NK-92 (cell line): ENCODE results near the gene SP8.
"Not testable (repeated sequence)": the region's sequence is repeated elsewhere in the genome, so short reads cannot be mapped to it uniquely, and the experiment has no call there.

ENCODE experiments used
- DNase-seq: peaks from one replicate; lab custom pipeline; 2025; ENCODE audit not compliant: unreplicated experiment; lab: John Stamatoyannopoulos, UW

SP8 gene

DNA sequence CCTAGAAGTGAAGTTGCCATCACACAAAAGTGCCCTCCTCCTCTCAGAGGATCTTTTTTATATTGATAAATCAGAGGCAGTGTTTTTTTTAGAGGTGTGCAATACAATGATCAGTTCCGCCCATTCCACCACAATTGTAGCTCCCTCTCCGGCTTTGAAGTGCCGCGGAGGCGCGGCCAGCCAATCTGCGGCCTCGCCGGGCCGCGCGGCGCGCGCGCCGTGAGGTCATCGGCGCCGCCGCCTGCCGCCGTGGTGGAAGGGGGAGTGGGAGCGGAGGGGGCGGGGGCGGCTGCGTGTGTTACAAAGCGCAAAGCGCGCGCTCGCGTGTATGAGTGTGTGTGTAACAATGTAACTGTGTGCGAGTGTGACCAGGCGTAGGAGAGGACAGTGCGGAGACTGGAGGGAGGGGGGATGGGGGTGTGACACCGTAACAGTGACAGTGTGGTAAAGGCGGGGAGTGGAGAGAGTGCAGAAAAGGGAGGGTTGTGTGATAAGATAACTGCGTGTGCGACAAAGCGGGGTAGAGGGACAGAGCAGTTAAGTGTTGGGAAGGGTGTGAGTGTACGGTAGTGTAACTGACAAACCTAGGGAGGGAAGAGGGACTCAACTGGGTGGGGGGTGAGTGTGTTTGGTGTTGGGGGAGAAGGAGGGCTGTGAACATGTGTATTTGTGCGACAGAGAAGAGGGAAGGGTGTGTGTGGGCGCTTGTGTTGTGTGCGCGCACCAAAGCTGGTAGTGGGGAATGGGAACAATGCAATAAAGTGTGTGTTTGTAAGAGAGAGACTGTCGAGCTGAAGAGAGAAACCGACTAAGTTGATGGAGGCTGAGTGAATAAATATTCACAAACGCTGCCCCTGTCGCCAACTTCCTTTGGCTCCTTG is at the start of gene SP8:
TSS of gene SP8 (minus strand) at position 108 of the 881 bp plus-strand sequence. CDS start at position 20, 88 bp downstream.
- no peak for DNase-seq

DNA sequence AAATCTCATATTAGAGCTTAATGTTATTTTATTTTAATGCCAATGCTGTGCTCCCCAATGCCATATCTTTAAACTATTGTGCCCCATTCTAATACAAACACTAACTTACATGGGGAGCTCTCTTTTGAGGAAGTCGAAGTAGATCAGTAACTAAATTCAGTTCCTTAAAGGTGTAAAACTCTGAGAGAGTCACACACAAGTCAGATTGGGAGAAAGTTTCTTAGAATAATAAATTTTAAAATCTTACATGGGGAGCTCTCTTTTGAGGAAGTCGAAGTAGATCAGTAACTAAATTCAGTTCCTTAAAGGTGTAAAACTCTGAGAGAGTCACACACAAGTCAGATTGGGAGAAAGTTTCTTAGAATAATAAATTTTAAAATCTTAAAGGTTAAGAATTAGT is 49.7 kb upstream of the SP8 start:
- DNase-seq: not testable (repeated sequence)

- no peak for DNase-seq
Observed at GRCh38 chr7:20835111-20835750, 48.5 kb upstream of the SP8 start.

DNA sequence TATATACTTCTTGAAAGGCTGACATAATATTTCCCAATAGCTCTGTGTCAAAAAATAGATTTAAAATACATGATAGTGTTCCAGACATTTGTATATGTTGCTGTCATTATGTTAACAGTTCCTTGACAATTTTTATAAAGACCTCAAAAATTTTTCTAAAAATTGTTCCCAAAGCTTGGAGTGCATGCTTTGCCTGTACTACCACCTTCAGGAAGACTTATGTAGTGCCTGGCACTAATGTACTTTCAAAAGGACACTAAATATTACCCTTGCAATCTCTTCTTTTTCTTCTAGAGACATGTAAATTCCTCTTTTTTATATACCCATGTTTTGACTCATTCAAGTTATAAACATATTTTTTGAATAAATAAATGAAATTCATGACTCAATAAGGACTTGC is 48.0 kb upstream of the SP8 start:
- no peak for DNase-seq

DNA sequence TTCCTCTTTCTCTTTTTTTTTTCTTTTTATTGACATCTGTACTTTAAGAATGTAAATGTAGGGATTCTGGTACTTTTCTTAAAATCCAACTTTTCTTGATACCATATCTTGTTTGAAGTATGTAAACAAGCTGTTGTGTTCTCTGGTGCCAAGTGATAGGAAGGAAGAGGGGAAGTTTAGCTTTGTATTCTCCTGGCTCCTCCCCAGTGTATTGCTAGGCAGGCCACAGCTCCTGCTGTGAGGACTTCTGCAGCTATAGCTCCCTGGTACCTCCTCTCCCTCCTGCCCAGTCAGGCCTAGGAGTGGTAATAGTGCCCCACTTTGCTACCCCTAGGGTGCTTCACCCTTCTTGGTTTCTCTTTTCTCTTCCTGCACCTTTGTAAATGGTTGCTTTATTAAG is 45.3 kb upstream of the SP8 start:
- no peak for DNase-seq

DNA sequence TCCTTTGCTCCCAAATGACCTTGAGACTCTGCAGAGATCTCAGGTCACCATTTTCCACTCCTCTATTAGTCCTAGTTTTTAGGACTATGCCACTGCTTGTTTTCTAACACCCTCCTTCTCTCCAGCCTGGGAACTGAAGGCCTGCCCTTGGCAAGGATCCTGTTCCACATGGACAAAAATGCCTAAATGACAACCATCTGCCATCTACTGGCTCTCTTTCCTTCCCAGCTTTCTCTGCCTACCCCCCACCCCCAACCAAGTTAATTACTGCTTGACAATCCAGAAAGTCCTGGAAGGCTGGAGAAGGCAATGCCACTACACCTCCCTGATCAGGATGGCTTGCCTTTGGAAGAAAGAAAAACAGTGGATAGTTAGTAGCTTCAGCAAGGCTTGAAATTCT is 44.8 kb upstream of the SP8 start:
- DNase-seq: no peak

GRCh38 chr7:20828947-20829346 is 42.3 kb upstream of the SP8 start:
- no peak for DNase-seq

- no peak for DNase-seq
Observed at GRCh38 chr7:20827172-20827571, 40.5 kb upstream of the SP8 start.

DNA sequence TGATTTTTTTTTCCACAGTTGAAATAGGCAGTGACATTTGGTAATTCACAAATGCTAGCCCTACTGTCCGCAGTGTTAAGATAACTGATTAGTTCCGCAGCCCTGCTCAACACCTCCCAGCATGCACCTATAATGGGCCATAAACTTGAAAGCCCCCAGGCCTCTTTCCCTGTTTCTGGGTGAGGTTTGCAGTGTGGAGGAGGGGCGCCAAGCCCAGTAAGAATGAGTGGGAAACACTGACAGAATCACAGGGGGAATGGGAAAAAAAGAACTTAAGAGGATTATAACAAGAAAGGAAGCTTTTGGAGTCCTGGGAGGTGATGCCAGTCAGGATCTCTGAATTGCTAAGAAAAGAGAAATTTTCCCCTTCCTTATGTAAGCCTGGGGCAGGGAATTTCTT is 39.6 kb upstream of the SP8 start:
- no peak for DNase-seq

DNA sequence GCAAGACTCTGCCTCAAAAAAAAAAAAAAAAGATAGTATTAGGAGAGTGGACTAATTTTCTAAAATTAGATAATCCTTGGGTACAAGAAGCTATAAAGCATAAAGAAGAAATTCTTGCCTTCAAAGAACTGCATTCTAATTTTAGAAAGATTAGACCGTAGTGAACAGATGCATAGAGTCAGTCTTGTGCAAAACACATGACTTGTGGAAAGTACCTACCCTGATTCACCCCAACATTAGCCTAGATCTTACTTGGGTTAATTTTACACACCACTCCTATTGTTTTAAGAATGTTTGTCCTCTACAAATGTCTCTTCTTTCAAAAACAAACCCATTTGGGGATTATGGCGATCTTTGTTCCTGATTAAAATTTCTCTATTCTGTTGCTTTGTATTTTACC is 38.9 kb upstream of the SP8 start:
- no peak for DNase-seq

DNA sequence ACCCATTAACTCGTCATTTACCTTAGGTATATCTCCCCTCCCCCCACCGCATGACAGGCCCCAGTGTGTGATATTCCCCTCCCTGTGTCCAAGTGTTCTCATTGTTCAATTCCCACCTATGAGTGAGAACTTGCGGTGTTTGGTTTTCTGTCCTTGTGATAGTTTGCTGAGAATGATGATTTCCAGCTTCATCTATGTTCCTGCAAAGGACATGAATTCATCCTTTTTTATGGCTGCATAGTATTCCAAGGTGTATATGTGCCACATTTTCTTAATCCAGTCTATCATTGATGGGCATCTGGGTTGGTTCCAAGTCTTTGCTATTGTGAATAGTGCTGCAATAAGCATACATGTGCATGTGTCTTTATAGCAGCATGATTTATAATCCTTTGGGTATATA is 34.7 kb upstream of the SP8 start:
- not testable (repeated sequence) for DNase-seq

DNA sequence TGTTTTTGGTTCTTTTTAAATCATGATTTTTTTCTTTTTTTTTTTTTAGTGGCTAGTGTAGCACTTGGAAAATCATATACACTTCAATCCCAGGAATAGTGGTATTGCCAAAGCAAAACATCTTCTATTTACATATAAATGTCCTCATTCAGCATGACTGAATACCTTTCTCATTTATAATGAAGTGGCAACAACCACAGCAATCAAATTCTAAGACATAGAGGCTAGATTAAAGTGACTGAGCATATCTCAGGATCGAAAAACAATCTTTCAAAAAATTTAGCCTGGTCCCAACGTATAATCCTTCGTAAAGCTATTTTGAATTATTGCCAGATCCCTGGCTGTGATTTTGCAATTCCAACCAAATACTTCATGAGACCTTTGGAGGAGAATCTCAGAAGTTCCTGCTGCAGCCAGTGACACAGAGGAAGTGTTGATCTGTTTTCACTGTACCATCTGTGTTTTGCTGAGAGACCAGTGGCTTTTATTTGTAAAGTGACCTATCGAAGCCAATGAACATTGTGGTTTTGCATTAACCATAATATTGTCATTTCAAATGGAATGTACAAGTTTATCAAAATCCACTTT is 29.8 kb upstream of the SP8 start:
- DNase-seq: no peak

GRCh38 chr7:20804345-20804744 is 17.7 kb upstream of the SP8 start:
- DNase-seq: no peak

DNA sequence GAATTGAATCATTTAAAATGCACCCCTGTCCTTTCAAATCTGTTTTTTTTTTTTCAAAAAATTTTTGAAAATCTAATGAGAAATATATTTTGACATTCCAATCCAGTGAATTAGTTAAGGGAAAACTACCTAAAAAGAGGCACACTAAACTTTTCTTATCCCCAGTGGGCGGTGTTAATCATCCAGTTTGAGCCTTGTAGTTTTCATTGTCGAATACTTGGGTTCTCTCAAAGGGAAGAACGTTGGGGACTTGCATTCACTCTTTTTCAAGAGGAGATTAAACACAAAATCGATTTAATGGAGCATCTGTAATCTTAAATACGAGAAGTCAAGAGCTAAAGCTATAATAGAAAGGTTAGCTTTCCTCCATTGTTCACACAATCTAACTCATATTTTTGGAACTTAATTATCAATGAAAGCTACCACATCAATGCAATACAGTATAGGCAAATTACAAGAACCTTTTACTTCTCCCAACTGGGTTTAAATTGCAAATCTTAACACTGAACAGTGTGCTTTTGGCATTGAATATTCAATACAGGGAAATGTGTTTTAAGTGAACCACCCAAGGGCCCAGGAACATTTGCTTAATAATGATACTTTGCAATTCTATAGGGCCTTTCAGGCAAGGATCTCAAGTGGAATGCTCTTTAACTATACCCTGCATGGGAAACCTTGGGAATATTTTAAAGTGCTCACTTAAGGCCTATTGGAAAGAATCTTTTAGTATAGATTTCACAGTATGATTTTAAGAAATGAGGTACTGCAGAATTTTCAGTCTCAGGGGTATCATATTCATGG is 13.1 kb upstream of the SP8 start:
- DNase-seq: no peak

GRCh38 chr7:20798694-20799121 is 12.0 kb upstream of the SP8 start:
- no peak for DNase-seq

- no peak for DNase-seq
Observed at GRCh38 chr7:20798081-20798693, 11.5 kb upstream of the SP8 start.

GRCh38 chr7:20797462-20798080 is 10.9 kb upstream of the SP8 start:
- DNase-seq: no peak

DNA sequence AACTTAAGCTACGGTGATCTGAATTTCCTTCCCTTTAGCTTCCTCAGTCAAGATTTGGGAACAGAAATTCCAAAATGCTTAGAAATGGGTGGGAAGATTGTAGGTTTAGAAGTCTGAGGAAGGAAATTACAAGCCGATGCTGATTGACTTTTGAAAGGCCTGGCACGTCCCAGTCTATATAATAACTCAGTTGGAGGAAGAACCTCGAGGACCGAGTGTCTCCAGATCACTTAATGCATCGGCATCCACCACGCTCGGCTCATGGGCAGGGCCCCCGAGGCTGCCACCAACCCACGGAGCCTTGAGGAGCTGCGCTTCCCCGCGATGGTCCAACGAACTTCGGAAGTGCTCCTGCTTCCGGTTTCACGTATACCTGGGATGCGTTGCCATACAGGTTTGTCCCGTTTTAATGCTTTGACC is 10.4 kb upstream of the SP8 start:
- no peak for DNase-seq

GRCh38 chr7:20796500-20796899 is 9.8 kb upstream of the SP8 start:
- DNase-seq: no peak

DNA sequence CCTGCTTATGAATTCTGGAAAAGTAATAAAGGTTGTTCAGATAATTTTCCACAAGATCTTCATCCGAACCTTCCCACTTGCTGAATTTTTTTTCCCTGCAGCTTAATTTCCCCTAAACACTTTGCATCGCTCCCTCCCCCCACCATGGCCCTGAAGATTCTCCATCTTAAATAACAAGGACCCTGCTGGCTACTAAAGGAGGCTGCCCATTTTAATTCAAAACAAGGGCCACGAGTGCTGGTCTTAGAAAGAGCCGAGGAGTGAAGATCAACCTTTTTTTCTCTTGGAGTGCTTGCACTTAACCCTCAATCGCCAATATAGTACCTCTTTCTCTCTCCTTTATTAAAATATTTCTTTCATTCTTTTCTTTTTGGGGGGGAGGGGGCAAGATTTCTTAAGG is 9.2 kb upstream of the SP8 start:
- DNase-seq: no peak
